ENCODE results near the gene NKD1. TPM values are rescaled to one million over a fixed set of nuclear protein-coding genes. Genes with fewer than 3 reads are reported as not detected.
"Not testable (repeated sequence)": the region's sequence is repeated elsewhere in the genome, so short reads cannot be mapped to it uniquely, and the experiment has no call there.

NKD1 gene
- total RNA-seq, 1 donor from 2014 or later = 0.33 TPM

- no peak for TF ChIP-seq CTCF (IDR thresholded peaks at IDR 0.05; ENCODE audit: insufficient read depth, low read length, poor library complexity, severe bottlenecking)
- H3K4me3 ChIP-seq (ENCODE audit: low read depth, low read length) = no peak overlapping the region
Measured at GRCh38 chr16:50576403-50577113, 28.4 kb downstream of the NKD1 start.

DNA sequence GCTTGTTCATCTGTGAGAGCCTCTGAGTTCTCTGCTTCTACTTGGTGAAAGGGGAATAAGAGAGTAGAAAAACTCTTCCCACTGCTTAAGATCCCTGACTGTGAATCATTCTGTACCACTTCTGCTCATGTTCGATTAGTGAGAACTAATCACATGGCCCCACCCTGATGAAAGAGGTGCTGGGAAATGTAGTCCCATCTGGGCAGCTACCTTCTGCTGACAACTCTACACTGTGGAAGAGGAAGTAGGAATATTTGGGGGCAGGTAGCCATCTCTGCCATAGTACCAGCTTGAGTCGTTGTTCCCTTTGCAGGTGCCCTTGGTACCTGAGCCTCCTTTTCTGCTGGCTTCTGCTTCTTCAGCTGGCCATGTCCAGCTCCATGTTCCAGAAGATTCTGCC lies 29.9 kb downstream of the NKD1 start:
- Histone ChIP-seq H3K36me3 (ENCODE audit: control insufficient read depth, insufficient read depth, low read length) (no peaks in the 10 kb centered on the region), H3K4me3 (ENCODE audit: low read depth, low read length) (no peak overlapping the region), H3K27me3 (ENCODE audit: control insufficient read depth, insufficient read depth, low read length) (no peaks in the 10 kb centered on the region)
- no peak for DNase-seq (ENCODE audit: low read depth)
- TF ChIP-seq CTCF (IDR thresholded peaks at IDR 0.05; ENCODE audit: insufficient read depth, low read length, poor library complexity, severe bottlenecking) = no peak

More at GRCh38 chr16:50576403-50577113, 28.4 kb downstream of the NKD1 start:
- no peaks in the 10 kb centered on the region for H3K36me3 ChIP-seq (ENCODE audit: control insufficient read depth, insufficient read depth, low read length)
- no peak for DNase-seq (ENCODE audit: low read depth)
- H3K27me3 ChIP-seq (ENCODE audit: control insufficient read depth, insufficient read depth, low read length) = no peaks in the 10 kb centered on the region

DNA sequence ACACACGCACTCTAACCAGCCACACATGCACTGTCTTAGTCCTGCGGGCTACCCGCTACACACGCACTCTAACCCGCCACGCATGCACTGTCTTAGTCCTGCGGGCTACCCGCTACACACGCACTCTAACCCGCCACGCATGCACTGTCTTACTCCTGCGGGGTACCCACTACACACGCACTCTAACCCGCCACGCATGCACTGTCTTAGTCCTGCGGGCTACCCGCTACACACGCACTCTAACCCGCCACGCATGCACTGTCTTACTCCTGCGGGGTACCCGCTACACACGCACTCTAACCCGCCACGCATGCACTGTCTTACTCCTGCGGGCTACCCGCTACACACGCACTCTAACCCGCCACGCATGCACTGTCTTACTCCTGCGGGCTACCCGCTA lies 31.2 kb downstream of the NKD1 start:
- DNase-seq (ENCODE audit: low read depth); H3K4me3 ChIP-seq (ENCODE audit: low read depth, low read length); H3K36me3 ChIP-seq (ENCODE audit: control insufficient read depth, insufficient read depth, low read length); H3K27me3 ChIP-seq (ENCODE audit: control insufficient read depth, insufficient read depth, low read length): not testable (repeated sequence)

DNA sequence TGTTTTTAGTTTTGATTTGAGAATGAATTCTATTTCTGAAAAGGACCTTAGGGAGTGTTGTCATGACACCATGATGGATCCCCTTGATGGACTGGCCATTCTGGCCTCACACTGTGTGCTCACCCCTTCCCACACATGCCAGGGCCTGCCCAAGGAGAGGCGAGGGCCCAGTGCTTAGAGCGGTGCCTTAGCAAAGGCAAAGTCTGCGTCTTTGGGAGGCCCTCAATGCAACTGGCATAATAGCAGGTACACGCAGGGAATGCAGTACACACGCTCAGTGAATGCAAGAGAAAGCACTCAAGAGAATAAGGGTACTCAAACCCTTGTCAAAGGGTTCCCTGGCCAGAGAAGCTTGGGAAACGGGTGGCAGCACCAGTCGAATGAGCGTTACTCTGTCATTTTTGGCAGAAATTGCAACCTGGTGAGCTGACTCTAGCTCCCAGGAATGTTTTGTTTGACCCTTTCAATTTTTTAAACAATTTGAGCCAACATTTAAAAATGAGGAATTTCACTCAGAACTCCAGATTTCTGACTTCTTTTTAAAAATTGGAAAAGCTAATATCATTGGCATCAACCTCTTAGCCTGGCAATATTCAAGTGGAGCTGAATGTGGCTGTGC lies 32.1 kb downstream of the NKD1 start:
- Histone ChIP-seq H3K4me3 (ENCODE audit: low read depth, low read length) (no peak overlapping the region), H3K27me3 (ENCODE audit: control insufficient read depth, insufficient read depth, low read length) (no peaks in the 10 kb centered on the region), H3K36me3 (ENCODE audit: control insufficient read depth, insufficient read depth, low read length) (no peaks in the 10 kb centered on the region)
- DNase-seq (ENCODE audit: low read depth) = no peak
- TF ChIP-seq CTCF (IDR thresholded peaks at IDR 0.05; ENCODE audit: insufficient read depth, low read length, poor library complexity, severe bottlenecking) = no peak

DNA sequence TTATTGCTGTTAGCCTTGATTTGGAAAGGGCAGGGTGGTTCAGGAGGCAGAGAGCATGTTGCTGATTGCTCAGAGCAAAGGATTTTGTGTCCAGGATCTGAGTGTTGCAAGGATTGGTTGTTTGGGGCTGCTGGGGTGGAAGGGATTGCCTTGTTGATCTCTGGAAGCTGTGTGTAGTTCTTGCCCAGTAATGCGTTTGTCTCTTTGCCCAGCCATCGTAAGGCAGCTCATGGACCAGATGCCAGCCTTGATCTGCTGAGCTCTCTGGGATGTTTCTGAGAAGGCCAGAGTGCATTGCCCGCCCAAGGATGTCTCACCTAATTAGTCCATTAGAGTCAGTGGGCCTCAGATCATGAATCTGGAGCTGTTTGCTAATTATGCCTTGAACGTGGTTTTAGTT lies 33.6 kb downstream of the NKD1 start:
- H3K36me3 ChIP-seq (ENCODE audit: control insufficient read depth, insufficient read depth, low read length) = no peaks in the 10 kb centered on the region
- no peak overlapping the region for H3K4me3 ChIP-seq (ENCODE audit: low read depth, low read length)
- TF ChIP-seq CTCF (IDR thresholded peaks at IDR 0.05; ENCODE audit: insufficient read depth, low read length, poor library complexity, severe bottlenecking) = no peak
- no peaks in the 10 kb centered on the region for H3K27me3 ChIP-seq (ENCODE audit: control insufficient read depth, insufficient read depth, low read length)
- DNase-seq (ENCODE audit: low read depth) = no peak

DNA sequence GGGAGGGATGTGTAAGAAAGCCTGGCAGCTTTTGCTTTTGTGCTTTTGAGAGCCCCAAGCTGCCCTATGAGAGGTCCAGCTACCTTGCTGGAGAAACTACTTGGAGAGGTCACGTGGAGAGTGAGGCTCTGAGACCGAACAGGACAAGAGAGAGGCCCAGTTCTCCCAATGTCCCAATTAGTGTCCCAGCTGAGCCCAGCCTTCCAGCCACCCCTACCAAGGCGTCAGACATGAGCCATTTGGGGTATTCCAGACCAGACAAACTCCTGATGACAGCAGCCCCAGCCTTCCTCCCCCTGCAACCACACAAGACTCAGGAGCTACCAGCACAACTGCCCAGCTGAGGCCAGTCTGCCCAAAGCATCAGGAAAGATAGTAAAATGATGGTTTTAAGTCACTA lies 35.0 kb downstream of the NKD1 start:
- Histone ChIP-seq H3K36me3 (ENCODE audit: control insufficient read depth, insufficient read depth, low read length) (no peaks in the 10 kb centered on the region), H3K27me3 (ENCODE audit: control insufficient read depth, insufficient read depth, low read length) (no peaks in the 10 kb centered on the region), H3K4me3 (ENCODE audit: low read depth, low read length) (no peak overlapping the region)
- TF ChIP-seq CTCF (IDR thresholded peaks at IDR 0.05; ENCODE audit: insufficient read depth, low read length, poor library complexity, severe bottlenecking) = no peak
- DNase-seq (ENCODE audit: low read depth) = no peak
